ENCODE results near the gene MAP7.
"Not testable (repeated sequence)": the region's sequence is repeated elsewhere in the genome, so short reads cannot be mapped to it uniquely, and the experiment has no call there.

The MAP7 gene

DNA sequence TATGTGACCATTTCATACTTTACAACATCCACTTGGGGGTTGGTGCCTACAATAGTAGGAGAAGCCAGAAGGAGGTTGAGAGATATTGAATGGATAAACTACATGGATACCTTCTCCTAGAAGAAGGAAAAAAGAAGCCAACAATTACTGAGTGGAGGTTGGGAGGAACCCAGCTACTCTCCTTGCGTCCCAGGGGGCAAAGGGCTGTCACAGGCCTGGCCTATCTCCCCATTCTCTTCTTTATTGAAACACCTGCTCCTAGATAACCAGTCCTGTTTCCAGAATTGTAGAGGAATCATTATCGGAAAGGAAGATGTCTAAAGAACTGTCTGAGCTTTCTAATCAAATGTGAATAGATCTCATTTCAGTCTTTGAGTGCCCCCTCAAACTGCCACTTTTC is 115.1 kb downstream of the MAP7 start:
- no peak for TF ChIP-seq ZNF274 (IDR thresholded peaks at IDR 0.05; ENCODE audit: low read depth, low read length)
- no peak overlapping the region for H3K4me3 ChIP-seq (ENCODE audit: low read length)

GRCh38 chr6:136431306-136431705 is 118.9 kb downstream of the MAP7 start:
- not testable (repeated sequence) for H3K4me3 ChIP-seq (ENCODE audit: low read length)

DNA sequence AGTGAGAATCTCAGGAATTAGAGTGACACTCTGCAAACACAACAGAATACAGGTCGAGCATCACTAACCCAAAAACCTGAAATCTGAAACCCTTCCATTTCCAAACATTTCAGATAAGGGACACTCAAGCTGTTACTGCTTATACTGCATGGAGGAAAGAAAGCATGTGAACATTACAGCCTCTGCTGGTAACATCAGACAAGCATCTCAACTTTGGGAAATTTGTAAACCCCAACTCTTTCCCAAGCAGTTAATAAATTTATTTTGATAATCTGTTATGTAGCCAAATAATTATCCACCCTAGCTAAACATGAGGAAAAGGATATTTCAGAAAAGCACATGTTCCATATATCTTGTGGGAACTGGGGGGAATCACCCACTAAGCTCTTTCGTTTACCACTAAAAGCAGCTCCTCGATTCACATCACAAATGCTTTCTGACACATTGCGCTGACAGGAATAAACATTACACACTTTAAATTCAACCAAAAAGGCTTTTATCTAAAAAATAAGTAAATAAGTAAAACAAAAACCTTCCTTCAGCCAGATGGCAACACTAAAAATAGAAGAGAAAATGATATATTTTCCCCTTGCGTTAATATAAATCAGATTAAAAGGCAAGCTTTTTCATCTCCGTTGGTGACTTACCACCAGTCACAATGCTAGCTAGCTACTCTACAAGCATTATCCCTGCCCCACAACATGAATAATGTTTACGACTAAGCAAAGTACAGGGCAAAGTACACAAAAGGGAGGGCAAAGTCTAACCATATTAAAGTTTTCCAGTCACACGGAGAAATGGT is 120.8 kb downstream of the MAP7 start:
- TF ChIP-seq ZNF274 (IDR thresholded peaks at IDR 0.05; ENCODE audit: low read depth, low read length): no peak
- no peak overlapping the region; the same call in 1 of the 2 replicates for H3K4me3 ChIP-seq (ENCODE audit: low read length)

DNA sequence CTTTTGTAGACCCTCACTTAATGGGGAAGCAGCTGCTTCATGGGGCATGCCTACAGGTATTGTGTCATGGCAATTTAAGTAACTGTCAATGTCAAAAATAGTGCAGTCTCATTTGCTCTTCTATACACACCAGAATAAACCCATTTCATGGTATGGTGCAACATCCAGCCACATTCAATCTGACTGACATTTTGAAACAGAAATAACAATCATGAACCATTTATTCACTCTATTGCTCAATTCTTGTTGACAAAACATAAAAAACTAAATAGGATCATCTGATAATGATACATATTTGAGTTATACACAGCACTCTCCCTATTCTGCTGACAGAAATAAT is 122.9 kb downstream of the MAP7 start:
- TF ChIP-seq ZNF274 (IDR thresholded peaks at IDR 0.05; ENCODE audit: low read depth, low read length): no peak
- H3K4me3 ChIP-seq (ENCODE audit: low read length): no peak overlapping the region

DNA sequence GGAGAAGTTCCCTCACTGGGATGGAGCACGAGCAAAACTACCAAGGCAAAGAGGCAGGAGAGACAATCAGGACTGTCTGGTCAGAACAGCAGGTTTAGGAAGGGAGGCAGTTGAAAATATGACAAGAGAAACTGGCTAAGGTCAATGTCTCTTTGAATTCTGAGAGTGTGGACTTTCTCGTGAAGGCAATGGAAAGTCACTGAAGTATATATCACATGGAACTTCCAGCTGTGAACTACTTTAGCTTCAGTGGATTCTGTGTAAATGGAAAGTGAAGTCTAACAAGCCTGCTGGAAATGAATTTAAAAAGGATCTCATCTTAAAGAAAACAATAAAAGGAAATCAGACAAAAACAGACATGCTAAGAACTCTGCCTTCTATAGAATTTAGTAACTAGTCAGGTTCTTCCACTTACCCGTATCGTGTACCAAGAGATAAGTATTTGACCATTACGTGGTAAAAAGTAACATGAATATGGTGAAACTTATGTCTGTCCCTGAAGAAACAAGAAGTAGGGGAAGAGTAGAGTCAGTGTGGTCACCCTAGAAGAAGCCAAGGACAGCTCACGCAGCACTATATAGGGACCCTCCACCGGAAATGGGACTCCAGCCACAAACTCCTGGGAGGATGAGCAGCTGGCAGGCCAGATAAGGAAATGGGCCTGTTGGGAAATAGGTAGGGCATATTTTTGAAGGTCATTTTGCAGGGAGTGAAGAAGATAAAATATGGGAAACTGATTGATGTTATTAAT is 123.4 kb downstream of the MAP7 start:
- TF ChIP-seq ZNF274 (IDR thresholded peaks at IDR 0.05; ENCODE audit: low read depth, low read length): no peak
- H3K4me3 ChIP-seq (ENCODE audit: low read length): no peak overlapping the region

DNA sequence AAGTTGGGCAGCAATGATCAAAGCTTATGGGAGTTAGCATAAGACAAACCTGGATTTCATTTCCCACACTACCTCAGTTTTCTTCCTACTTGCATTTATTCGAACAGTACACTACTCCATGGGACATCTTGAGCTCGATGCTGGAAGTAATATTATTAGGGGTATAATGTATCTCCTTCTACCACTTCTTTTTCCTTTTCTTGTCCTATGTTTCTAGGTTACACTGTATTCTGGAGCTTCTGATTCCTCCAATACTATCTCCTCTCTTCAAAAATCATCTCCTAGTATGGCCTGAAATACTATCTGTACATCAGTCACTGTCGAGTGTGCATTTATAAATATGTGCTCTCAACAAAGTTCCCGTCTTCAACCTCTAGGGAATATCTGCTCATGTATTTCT is 124.4 kb downstream of the MAP7 start:
- H3K4me3 ChIP-seq (ENCODE audit: low read length): no peak overlapping the region
- TF ChIP-seq ZNF274 (IDR thresholded peaks at IDR 0.05; ENCODE audit: low read depth, low read length): no peak

DNA sequence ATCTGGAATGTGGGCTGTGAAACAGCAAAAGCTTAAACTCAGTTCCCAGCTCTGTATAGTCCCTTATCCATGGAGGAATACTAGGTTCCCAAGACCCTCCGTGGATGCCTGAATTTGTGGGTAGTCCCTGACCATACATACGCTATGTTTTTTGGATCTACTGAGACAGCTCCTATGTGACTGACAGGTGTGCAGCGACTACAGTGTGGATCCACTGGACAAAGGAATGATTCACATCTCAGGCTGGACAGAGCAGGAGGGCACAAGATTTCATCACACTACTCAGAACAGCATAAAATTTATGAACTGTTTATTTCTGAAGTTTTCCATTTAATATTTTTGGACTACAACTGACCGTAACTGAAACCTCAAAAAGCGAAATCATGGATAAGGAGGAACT is 125.3 kb downstream of the MAP7 start:
- no peak overlapping the region for H3K4me3 ChIP-seq (ENCODE audit: low read length)
- TF ChIP-seq ZNF274 (IDR thresholded peaks at IDR 0.05; ENCODE audit: low read depth, low read length): no peak

DNA sequence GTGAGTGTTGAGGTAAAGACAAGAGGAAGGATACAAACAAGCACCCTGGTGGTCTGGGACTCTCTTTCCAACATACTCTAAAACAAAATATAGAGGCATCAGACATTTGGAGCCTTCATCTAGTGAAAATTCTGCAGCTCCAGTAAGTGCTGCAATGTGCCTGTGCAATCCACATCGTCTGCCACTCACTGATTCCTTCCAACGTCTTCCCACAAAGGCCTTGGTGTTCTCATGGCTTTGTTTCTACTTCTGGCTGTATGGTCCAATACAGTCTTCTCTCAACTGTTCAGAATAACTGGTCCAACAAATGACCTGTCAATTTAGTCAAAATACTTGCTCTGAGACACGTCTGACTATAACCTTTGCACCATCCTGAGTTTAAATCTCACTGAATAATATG is 125.8 kb downstream of the MAP7 start:
- TF ChIP-seq ZNF274 (IDR thresholded peaks at IDR 0.05; ENCODE audit: low read depth, low read length): no peak
- H3K4me3 ChIP-seq (ENCODE audit: low read length): no peak overlapping the region

DNA sequence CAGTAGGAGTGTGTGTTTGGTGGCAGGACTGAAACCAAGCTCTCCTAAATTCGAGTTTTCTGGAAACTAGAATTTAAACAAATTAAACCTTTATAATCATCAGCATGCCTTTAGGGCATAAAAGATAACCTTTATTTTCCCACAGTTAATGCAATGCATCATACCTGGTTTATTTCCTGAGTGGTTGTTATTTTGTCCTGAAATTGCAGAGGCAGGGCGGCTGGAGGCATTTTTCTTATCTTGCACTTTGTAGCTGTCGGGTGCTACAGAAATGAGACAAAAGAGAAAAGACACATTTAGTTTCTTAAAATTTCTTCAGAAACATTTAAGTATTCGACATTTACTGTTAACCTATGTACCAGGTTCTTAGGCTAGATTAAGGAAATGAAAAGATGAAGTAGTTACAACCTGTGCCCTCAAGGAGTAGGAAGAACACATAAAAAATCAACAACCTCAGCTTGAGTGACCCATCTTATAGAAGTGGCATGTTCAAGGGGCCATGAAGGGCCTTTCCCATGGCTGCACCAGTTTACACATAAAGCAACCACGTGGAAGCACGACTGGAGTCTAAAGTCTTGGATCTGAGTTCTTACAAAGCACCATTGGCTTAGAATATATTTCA is 128.6 kb downstream of the MAP7 start:
- H3K4me3 ChIP-seq (ENCODE audit: low read length): no peak overlapping the region

DNA sequence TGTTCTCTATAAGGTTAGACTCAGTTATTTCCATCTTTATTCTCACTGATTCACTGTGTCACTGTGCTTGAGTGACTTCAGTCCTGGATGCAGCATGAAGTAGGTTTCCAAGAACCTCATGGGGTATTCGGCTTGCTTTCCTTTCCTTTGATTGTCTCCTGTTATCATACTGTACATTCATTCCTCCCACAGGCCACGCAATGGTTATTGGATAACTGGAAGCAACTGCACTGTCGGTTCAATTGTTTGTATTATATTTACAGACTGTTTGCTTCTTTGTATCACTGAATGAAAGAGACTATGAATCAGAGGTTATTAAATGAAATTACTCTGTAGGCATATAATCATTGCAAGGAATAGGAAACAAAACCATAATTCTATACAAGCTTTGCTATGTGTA is 129.4 kb downstream of the MAP7 start:
- no peak overlapping the region for H3K4me3 ChIP-seq (ENCODE audit: low read length)
- no peak for TF ChIP-seq ZNF274 (IDR thresholded peaks at IDR 0.05; ENCODE audit: low read depth, low read length)

More for the DNA sequence above, 128.6 kb downstream of the MAP7 start:
- no peak for TF ChIP-seq ZNF274 (IDR thresholded peaks at IDR 0.05; ENCODE audit: low read depth, low read length)

GRCh38 chr6:136415351-136416007 is 134.7 kb downstream of the MAP7 start:
- no peak overlapping the region for H3K4me3 ChIP-seq (ENCODE audit: low read length)
- TF ChIP-seq ZNF274 (IDR thresholded peaks at IDR 0.05; ENCODE audit: low read depth, low read length): no peak

GRCh38 chr6:136412410-136412809 is 137.8 kb downstream of the MAP7 start:
- TF ChIP-seq ZNF274 (IDR thresholded peaks at IDR 0.05; ENCODE audit: low read depth, low read length): no peak
- H3K4me3 ChIP-seq (ENCODE audit: low read length): no peak overlapping the region

DNA sequence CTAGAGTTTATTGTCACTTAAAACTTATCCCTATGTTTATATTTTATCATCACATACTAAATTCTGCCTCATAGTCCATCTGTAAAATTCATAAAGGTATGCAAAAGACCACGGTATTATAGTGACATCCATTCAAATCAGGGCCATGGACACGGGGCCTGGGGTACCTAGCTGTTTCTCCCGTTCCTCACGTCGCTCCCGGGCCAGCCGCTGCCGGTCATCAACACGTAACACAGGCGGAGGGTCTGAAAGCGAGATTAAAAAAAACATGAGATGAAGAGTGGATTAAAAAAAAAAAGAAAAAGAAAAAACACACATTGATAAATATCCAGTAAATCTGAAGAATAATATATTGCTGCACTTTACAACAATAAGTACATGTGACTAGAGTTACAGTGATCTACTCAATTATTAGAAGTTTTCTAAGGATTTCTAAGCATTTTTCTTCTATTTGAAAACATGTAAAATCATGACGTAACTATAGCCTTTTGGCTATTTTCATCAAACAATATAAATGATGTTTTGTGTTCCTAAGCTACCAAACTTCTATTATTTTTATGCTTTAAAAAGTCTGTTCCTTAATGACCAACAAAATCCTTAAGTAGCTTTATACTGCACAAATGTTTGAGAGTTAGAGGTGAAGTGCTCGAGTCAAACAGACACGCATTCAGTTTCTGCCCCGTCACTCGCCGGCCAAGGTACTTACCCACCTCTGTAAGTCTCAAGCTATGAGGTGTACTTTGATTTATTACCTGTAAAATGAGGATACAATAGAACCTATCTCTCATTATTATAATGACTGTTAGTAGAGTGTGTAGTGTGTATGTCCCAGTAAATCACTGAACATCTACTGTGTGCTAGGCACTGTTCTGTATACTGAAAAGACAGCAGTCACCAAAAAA is 138.5 kb downstream of the MAP7 start:
- H3K4me3 ChIP-seq (ENCODE audit: low read length): no peak overlapping the region
- no peak for TF ChIP-seq ZNF274 (IDR thresholded peaks at IDR 0.05; ENCODE audit: low read depth, low read length)

- no peak for TF ChIP-seq ZNF274 (IDR thresholded peaks at IDR 0.05; ENCODE audit: low read depth, low read length)
- H3K4me3 ChIP-seq (ENCODE audit: low read length): no peak overlapping the region
Observed at GRCh38 chr6:136411025-136411325, 139.2 kb downstream of the MAP7 start.
